ENCODE results near the gene OBSCN.

OBSCN gene

GRCh38 chr1:228346731-228347130, 138.9 kb downstream of the OBSCN start:
- H3K4me3 ChIP-seq (ENCODE audit: low read length): no peak overlapping the region
- TF ChIP-seq CTCF (IDR thresholded peaks at IDR 0.05; ENCODE audit: insufficient read depth, low read depth, low read length, missing control alignments): no peak
- no peak for DNase-seq (ENCODE audit: low read depth)

- DNase-seq (ENCODE audit: low read depth): no peak
- no peak for TF ChIP-seq CTCF (IDR thresholded peaks at IDR 0.05; ENCODE audit: insufficient read depth, low read depth, low read length, missing control alignments)
- no peak overlapping the region for H3K4me3 ChIP-seq (ENCODE audit: low read length)
These were observed 139.3 kb downstream of the OBSCN start for GRCh38 chr1:228347181-228347580.

- DNase-seq (ENCODE audit: low read depth): no peak
- H3K4me3 ChIP-seq (ENCODE audit: low read length): no peak overlapping the region
- no peak for TF ChIP-seq CTCF (IDR thresholded peaks at IDR 0.05; ENCODE audit: insufficient read depth, low read depth, low read length, missing control alignments)
These were observed 141.0 kb downstream of the OBSCN start for GRCh38 chr1:228348708-228349467.

- no peak for TF ChIP-seq CTCF (IDR thresholded peaks at IDR 0.05; ENCODE audit: insufficient read depth, low read depth, low read length, missing control alignments)
- no peak for DNase-seq (ENCODE audit: low read depth)
- no peak overlapping the region for H3K4me3 ChIP-seq (ENCODE audit: low read length)
These were observed 141.9 kb downstream of the OBSCN start for GRCh38 chr1:228349701-228350171.

- TF ChIP-seq CTCF (IDR thresholded peaks at IDR 0.05; ENCODE audit: insufficient read depth, low read depth, low read length, missing control alignments): no peak
- DNase-seq (ENCODE audit: low read depth): no peak
These were observed 142.4 kb downstream of the OBSCN start for GRCh38 chr1:228350179-228350742.

GRCh38 chr1:228350831-228351781, 143.3 kb downstream of the OBSCN start:
- TF ChIP-seq CTCF (IDR thresholded peaks at IDR 0.05; ENCODE audit: insufficient read depth, low read depth, low read length, missing control alignments): no peak
- H3K4me3 ChIP-seq (ENCODE audit: low read length): no peak overlapping the region
- DNase-seq (ENCODE audit: low read depth): no peak

More at GRCh38 chr1:228350179-228350742, 142.4 kb downstream of the OBSCN start:
- H3K4me3 ChIP-seq (ENCODE audit: low read length): no peak overlapping the region
